Type B pancreatic cell (in vitro differentiated cells): ENCODE results near the gene MBOAT2. TPM values are rescaled to one million over a fixed set of nuclear protein-coding genes. Genes with fewer than 3 reads are reported as not detected.

ENCODE experiments used
- DNase-seq: peaks from one replicate; pipeline ENCODE4 v3.0.0; 2021; ENCODE audit warnings: mixed read lengths; ENCODE audit not compliant: unreplicated experiment; ENCODE audit errors: extremely low spot score
- H3K27ac Mint-ChIP-seq: 2 replicates; pipeline ENCODE4 v1.8.0; 2021; ENCODE audit warnings: mild to moderate bottlenecking, mixed read lengths
- H3K27me3 Mint-ChIP-seq: 2 replicates; pipeline ENCODE4 v1.8.0; 2021; ENCODE audit warnings: mixed read lengths
- H3K36me3 Mint-ChIP-seq: 2 replicates; pipeline ENCODE4 v1.8.0; 2021; ENCODE audit warnings: mixed read lengths
- H3K4me1 Mint-ChIP-seq: one replicate; pipeline ENCODE4 v1.8.0; 2021; ENCODE audit warnings: mixed read lengths; ENCODE audit not compliant: unreplicated experiment
- H3K4me3 Mint-ChIP-seq: 2 replicates; pipeline ENCODE4 v1.8.0; 2021; ENCODE audit warnings: mild to moderate bottlenecking, mixed read lengths
- H3K9me3 Mint-ChIP-seq: 2 replicates; pipeline ENCODE4 v1.8.0; 2021; ENCODE audit warnings: mixed read lengths
- total RNA-seq: library from RNA; stranded (reverse); gene quantifications from 2 replicates; pipeline ENCODE4 v1.2.1, GENCODE V29; 2021; ENCODE audit warnings: low replicate concordance
- TF ChIP-seq, protein P1 (sequence below): fragments of 200-600 bp; sonication (generic); conservative IDR thresholded peaks from 2 replicates; pipeline ENCODE4 v1.5.0; 2021; ENCODE audit warnings: antibody characterized with exemption, mild to moderate bottlenecking

The MBOAT2 gene
- total RNA-seq, 1 donor from 2014 or later = 60.8 TPM

- no peaks in the 10 kb centered on the region for H3K27me3 Mint-ChIP-seq
- peaks cover 13% of the 10 kb centered on the region for H3K36me3 Mint-ChIP-seq
- no peak overlapping the region for H3K4me3 Mint-ChIP-seq
- TF ChIP-seq, protein P1, sequence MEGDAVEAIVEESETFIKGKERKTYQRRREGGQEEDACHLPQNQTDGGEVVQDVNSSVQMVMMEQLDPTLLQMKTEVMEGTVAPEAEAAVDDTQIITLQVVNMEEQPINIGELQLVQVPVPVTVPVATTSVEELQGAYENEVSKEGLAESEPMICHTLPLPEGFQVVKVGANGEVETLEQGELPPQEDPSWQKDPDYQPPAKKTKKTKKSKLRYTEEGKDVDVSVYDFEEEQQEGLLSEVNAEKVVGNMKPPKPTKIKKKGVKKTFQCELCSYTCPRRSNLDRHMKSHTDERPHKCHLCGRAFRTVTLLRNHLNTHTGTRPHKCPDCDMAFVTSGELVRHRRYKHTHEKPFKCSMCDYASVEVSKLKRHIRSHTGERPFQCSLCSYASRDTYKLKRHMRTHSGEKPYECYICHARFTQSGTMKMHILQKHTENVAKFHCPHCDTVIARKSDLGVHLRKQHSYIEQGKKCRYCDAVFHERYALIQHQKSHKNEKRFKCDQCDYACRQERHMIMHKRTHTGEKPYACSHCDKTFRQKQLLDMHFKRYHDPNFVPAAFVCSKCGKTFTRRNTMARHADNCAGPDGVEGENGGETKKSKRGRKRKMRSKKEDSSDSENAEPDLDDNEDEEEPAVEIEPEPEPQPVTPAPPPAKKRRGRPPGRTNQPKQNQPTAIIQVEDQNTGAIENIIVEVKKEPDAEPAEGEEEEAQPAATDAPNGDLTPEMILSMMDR = no peak
- no peak for DNase-seq
- H3K4me1 Mint-ChIP-seq = peaks cover 20% of the 10 kb centered on the region
- no peaks in the 10 kb centered on the region for H3K9me3 Mint-ChIP-seq
- no peak overlapping the region for H3K27ac Mint-ChIP-seq
These were observed 114.5 kb downstream of the MBOAT2 start for GRCh38 chr2:8888963-8889362.

- no peaks in the 10 kb centered on the region for H3K9me3 Mint-ChIP-seq
- H3K27ac Mint-ChIP-seq = peak overlapping the region; percentile 59
- H3K36me3 Mint-ChIP-seq = peaks cover 8% of the 10 kb centered on the region
These were observed 116.6 kb downstream of the MBOAT2 start for GRCh38 chr2:8886876-8887275.

GRCh38 chr2:8886202-8886518 is 117.3 kb downstream of the MBOAT2 start:
- H3K27me3 Mint-ChIP-seq = no peaks in the 10 kb centered on the region
- H3K4me3 Mint-ChIP-seq = no peak overlapping the region
- DNase-seq = no peak
- TF ChIP-seq, protein P1 = no peak
- H3K4me1 Mint-ChIP-seq = peaks cover 5% of the 10 kb centered on the region
- H3K36me3 Mint-ChIP-seq = peaks cover 12% of the 10 kb centered on the region
- peak overlapping the region; percentile 59 for H3K27ac Mint-ChIP-seq
- no peaks in the 10 kb centered on the region for H3K9me3 Mint-ChIP-seq

More at GRCh38 chr2:8886876-8887275, 116.6 kb downstream of the MBOAT2 start:
- Mint-ChIP-seq H3K27me3 (no peaks in the 10 kb centered on the region), H3K4me1 (peaks cover 5% of the 10 kb centered on the region), H3K4me3 (no peak overlapping the region)
- DNase-seq = no peak
- TF ChIP-seq, protein P1 = no peak

- TF ChIP-seq, protein P1 = no peak
- Mint-ChIP-seq H3K9me3 (no peaks in the 10 kb centered on the region), H3K4me1 (peaks cover 5% of the 10 kb centered on the region), H3K36me3 (peaks cover 18% of the 10 kb centered on the region), H3K27me3 (no peaks in the 10 kb centered on the region), H3K4me3 (no peak overlapping the region), H3K27ac (no peak overlapping the region)
- DNase-seq = no peak
These were observed 117.9 kb downstream of the MBOAT2 start for GRCh38 chr2:8885449-8886201.

- Mint-ChIP-seq H3K27ac (no peak overlapping the region), H3K9me3 (no peaks in the 10 kb centered on the region), H3K36me3 (peaks cover 23% of the 10 kb centered on the region), H3K27me3 (no peaks in the 10 kb centered on the region), H3K4me3 (no peak overlapping the region), H3K4me1 (peaks cover 5% of the 10 kb centered on the region)
- DNase-seq = no peak
- TF ChIP-seq, protein P1 = no peak
These were observed 118.7 kb downstream of the MBOAT2 start for GRCh38 chr2:8884812-8885211.
